Midbrain (tissue), 1 donor: ENCODE data around the gene POMT1.
"Not testable (repeated sequence)": the region's sequence is repeated elsewhere in the genome, so short reads cannot be mapped to it uniquely, and the experiment has no call there.

Source experiments
- DNase-seq: peaks from one replicate; lab custom pipeline; 2025; lab: John Stamatoyannopoulos, UW

Gene POMT1, protein sequence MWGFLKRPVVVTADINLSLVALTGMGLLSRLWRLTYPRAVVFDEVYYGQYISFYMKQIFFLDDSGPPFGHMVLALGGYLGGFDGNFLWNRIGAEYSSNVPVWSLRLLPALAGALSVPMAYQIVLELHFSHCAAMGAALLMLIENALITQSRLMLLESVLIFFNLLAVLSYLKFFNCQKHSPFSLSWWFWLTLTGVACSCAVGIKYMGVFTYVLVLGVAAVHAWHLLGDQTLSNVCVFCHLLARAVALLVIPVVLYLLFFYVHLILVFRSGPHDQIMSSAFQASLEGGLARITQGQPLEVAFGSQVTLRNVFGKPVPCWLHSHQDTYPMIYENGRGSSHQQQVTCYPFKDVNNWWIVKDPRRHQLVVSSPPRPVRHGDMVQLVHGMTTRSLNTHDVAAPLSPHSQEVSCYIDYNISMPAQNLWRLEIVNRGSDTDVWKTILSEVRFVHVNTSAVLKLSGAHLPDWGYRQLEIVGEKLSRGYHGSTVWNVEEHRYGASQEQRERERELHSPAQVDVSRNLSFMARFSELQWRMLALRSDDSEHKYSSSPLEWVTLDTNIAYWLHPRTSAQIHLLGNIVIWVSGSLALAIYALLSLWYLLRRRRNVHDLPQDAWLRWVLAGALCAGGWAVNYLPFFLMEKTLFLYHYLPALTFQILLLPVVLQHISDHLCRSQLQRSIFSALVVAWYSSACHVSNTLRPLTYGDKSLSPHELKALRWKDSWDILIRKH

DNA sequence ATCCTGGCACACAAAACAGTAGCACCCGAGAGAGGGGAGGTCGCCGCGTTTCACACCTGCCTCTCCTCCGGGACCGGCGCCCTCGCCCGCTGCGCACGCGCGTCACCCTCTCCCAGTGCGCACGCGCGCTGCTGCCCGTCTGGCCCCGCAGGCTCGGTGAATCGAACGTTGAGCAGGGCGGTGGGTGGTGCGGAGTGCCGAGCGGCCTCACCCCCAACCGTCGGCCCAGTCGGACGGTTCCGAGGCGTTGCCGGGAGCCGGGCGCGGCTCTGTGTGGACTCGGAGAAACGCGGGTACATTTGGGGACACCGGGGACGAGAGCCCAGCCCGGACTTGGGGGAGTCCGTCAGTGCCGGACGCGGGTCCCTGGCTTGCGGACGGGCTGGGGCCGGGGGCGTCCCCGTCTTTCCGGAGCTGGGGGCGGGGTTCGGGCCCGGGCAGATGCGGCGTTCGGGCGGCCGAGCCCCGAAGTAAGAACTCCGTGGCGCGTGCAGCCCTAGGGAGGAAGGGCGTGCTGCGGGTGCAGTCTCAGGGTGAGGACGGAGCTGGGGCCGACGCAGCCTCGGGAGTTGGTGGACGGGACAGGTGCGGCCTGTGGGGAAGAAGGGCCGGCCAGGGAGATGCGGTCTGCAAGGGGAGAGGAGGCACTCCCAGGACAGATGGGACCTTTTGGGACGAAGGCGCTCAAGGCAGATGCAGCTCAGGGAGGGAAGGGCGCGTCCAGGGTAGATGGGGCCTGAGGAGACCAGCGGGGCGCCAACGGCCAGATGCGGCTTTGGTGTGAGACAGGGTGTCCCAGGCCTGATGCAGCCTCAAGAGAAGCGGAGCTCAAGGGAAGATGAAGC is at the start of gene POMT1:
TSS of gene POMT1 (plus strand) at position 138 of the 845 bp plus-strand sequence. CDS start 1,301 bp downstream, outside the sequence.
- DNase-seq, result peak; percentile 89

DNA sequence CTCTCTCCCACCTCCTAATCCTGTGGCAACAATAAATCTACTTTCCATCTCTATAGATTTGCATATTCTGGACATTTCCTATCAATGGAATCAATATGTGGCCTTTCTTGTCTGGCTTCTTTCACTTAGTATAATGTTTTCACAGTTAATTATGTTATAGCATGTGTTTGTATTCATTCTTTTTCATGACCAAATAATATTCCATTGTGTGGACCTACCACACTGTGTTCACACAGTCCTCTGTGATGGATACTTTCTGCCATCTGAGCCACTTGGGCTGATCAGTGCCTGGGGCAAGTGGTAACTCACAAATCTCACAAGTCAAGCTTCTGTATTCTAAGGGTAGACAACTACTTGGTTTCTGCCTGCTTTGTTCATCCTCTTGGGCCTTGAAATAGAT is 48.7 kb upstream of the POMT1 start:
- no peak for DNase-seq

DNA sequence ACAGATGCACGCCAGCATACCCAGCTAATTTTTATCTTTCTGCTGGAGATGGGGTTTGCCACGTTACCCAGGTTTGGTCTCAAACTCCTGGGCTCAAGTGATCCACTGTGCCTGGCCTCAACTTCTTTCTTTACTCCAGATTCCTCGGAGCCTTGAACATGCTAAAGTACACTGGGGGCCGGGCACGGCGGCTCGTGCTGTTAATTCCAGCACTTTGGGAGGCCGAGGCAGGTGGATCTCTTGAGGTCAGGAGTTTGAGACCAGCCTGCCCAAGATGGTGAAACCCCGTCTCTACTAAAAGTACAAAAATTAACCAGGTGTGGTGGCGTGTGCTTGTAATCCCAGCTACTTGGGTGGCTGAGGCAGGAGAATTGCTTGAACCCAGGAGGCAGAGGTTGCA is 47.1 kb upstream of the POMT1 start:
- not testable (repeated sequence) for DNase-seq

DNA sequence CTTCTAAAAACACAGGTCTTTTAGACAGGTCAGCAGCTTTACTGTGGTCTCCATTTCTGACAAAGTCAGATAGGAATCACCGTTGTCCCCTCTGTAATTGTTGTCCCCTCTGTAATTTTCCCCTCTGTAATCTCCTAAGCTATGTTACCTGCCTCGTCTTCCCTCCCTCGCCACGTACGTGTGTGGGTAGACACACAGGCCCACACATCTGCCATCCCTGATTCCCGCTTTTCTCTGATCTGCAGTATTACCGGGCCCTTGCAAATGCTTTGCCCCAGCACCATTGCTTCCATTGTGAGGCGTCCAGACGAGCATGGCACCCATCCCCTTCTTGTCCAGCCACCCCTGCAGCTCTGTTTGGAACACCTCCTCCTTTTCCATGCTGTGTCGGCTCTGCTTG is 45.0 kb upstream of the POMT1 start:
- no peak for DNase-seq

DNA sequence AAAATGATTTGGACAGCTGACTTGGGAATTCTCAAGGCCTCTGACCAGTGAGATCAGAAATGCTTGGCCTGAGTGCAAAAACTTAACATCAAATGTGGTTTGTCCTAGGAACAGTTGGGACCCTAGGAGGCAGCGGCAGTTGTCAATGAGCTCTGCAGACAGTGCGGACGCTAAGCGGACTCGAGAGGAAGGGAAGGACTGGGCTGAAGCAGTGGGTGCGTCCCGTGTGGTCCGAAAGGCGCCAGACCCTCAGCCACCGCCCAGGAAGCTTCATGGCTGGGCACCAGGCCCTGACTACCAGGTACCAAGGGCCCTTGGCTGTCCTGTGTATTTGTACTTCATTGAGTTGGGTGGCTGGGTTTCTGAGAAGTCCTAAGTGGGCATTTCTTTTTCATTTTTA is 43.7 kb upstream of the POMT1 start:
- no peak for DNase-seq

DNA sequence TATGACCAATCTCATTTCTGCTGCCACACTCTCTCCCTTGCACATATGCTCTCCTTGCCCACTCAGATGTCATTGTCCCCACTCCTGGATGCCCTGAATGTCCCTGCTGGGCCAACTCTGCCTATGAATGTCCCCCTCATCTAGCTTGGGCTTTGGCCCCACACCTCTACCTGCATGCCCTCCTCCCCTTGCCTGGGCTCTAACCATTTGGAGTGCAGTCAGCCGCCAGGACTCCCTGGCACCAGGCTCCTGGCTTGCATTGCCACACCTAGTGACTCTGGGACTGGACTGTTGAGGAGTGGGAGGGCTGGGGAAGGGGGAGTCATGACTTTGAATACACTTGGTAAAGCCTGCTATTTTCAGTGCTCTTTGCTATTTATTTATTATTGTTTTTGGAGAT is 41.6 kb upstream of the POMT1 start:
- no peak for DNase-seq

DNA sequence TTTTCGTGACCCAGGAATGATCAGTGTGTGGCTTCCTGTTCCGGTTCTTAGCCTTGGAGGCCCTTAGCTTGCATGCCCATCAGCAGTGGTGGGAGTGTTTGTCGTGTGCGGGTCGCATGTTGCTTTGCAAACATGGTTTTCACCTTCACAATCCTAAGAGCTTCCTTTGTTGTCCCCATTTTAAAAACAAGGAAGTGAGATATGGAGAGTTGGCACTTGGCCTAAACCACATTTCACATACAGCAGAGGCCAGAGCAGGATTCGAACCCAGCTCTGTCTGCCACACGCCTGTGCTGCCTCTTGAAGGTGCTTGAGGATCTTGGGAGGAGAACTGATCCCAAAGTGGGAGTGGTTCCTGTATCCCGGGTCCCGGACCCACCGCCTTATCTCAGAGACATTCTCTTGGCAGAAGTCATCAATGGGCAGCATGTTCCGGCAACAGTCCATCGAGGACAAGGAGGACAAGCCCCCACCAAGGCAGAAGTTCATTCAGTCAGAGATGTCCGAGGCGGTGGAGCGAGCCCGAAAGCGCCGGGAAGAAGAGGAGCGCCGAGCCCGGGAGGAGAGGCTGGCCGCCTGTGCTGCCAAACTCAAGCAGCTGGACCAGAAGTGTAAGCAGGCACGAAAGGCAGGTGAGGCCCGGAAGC is 38.2 kb upstream of the POMT1 start:
- DNase-seq, result no peak

DNA sequence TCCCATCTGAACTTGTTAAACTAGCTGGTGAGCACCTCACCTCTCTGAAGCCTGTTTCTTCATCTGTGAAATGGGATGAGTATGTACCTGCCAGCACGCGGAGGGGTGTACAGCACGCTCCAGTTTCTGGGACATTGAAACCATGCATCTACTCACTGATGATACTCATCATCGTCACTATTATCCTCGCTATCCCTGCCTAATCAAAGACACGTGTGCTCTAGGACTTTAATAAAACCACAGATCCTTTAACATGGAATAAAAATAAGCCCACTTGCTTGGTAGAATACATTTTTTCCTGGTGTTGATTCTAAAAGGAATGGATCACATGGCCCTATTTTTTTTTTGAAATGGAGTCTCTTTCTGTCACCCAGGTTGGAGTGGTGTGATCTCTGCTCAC is 37.3 kb upstream of the POMT1 start:
- no peak for DNase-seq

DNA sequence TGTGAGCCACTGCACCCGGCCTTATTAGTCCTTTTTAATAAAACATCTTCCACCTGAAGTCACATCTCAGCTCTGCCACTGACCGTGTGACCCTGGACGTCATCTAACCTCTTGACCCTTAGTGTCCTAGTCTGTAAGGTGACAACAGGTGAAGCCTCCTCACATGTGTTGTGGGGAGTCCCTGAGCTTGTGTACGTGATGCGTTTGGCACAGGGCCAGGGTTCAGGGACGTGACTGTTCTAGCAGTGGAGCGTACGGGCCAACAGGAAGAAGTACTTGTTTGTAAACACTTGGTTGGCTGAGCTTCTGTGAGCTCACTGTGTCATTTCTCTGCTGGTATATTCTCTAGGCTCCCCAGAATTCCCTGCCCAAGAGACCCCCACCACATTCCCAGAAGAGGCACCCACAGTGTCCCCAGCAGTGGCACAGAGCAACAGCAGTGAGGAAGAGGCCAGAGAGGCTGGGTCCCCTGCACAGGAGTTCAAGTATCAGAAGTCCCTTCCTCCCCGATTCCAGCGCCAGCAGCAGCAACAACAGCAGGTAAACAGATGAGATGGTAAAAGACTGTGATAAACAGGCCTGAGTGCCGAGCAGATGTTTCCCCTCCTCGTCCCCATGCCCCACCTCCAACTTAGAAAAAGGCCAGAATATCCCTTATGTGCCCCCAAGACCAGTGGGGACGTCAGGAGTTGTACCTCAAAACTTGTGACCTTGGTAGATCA is 35.3 kb upstream of the POMT1 start:
- DNase-seq, result no peak

DNA sequence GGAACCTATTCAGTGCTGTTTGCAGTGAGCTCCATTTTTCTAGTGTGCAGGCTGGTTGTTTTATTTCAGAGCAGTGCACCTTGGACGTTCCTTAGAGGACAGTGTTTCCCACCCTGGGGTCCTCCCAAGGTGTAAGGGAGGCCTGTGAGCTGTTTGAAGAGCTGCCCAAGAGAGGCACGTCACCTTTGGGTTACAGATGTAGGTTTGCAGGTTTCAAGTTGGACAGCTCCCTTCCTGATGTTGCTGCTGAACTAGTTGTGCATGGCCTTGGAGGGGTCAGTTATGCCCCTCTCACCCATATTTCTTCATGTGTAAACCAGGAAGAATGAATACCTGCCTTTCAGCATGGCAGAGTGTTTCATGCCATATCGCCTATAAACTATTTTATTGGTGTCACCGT is 34.7 kb upstream of the POMT1 start:
- DNase-seq, result no peak

DNA sequence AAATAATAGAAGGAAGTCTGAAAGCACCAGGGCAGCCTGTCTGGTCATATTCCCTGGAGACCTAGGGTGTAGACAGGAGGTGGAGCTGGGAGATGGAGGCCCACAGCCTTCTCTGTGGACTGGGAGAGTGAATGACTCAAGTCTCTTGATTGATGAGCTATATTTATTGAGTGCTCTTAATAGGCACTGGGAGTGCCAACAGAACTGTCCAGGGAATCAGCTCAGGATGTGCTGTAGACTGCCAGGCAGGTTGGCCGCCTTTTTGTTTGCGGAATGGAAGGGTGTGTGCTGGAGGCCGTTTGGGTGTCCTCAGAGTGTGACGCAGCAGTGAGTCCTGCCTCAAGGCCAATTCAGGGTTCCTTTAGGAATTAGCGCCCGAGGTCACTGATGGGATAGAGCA is 33.4 kb upstream of the POMT1 start:
- DNase-seq, result no peak

DNA sequence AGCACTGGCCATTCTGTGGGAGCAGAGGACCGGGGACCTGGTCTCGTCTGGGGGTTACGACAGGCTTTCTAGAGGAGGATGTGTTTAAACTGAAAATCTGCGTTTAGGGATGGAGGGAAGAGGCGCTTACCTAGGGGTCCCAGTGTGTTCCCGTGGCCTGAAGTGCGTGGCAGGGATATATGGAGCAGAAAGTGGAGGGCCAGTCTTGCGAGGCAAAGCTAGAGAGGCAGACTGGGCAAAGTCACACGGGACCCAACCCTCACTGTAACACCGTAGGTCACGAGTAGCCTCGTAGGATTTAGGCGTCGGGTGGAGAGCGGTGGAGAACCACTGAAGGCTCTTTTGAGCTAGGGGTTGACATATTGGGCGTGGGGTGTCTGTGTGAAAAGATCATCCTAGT is 32.8 kb upstream of the POMT1 start:
- DNase-seq, result no peak

DNA sequence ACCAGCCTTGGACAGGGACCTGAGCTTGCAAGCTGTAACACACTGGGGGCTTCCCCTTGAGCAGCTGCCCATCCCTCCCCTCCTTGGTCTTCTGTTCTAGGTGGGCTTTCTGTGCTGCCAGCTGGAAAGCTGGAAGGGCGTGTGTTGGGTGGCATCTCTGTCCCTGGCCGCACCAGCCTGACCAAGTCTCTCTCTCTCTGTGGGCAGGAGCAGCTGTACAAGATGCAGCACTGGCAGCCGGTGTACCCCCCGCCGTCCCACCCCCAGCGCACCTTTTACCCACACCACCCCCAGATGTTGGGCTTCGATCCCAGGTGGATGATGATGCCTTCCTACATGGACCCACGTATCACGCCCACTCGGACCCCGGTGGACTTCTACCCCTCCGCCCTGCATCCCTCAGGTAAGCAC is 32.1 kb upstream of the POMT1 start:
- DNase-seq, result no peak

DNA sequence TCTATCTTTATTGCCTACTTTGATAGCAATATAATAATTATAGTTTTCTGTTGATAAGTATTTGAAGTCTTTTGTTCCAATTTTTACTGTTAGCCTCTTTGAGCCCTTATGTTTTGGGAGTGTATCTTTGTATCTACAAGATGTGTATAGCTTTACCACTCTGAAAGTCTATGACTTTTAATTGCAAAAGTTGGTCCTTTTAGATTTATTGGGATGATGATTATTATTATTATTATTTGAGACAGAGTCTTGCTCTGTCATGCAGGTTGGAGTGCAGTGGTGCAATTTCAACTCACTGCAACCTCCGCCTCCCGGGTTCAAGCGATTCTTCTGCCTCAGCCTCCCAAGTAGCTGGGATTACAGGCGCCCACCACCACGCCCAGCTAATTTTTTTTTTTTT is 30.6 kb upstream of the POMT1 start:
- not testable (repeated sequence) for DNase-seq

DNA sequence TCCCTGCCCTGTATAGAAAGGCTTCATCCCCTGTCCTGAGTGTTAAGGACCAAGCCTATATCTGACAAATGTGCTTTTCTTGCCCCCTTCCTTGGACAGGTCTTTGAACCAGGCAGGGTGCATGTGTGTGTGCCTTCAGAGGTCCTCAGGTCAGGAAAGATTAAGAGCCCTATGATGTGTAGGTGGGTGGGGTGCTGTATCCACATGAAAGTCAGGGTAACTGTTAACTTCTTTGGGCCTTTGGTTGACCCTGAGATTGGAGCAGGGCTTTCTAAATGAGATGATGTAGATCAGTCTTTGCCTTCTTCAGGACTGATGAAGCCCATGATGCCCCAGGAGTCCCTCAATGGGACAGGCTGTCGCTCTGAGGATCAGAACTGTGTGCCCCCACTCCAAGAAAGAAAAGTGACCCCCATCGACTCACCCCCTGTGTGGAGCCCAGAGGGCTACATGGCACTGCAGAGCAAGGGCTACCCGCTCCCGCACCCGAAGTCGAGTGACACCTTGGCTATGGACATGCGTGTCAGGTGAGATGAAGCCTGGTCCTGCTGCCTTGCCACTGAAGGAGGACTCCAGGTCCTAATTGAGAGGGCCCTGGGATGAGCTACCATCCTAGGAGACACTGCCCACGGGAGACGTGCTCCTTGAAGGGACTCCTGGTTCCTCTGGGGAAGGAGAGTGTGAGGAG is 29.4 kb upstream of the POMT1 start:
- no peak for DNase-seq

DNA sequence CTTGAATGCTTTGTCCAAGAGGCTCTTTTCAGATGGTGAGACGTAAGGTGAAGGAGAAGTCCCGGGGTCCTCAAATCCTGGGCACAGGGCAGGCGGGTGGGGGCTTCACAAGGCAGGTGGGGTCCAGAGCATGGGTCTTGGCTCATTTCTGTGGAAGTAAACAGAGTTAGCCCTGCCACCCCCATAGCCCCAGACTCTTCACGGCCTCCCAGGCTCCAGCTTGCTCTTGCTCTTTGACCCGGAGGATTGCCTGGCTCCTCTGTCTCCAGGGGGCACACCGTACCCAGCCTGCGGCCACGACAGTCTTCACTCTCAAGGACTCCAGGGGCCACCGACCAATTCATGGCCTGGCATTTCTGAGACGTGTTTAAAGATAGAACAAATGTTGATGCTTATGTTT is 28.8 kb upstream of the POMT1 start:
- DNase-seq, result no peak

DNA sequence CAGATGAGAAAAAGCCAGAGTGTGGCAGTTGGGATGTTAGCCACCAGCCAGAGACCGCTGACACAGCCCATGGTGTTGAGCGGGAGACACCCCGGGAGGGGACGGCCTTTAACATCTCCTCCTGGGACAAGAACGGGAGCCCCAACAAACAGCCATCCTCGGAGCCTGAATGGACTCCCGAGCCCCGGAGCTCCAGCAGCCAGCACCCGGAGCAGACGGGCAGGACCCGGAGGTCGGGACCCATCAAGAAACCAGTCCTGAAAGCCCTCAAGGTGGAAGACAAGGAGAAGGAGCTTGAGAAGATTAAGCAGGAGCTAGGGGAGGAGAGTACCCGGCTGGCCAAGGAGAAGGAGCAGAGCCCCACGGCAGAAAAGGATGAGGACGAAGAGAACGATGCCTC is 28.0 kb upstream of the POMT1 start:
- DNase-seq, result no peak

DNA sequence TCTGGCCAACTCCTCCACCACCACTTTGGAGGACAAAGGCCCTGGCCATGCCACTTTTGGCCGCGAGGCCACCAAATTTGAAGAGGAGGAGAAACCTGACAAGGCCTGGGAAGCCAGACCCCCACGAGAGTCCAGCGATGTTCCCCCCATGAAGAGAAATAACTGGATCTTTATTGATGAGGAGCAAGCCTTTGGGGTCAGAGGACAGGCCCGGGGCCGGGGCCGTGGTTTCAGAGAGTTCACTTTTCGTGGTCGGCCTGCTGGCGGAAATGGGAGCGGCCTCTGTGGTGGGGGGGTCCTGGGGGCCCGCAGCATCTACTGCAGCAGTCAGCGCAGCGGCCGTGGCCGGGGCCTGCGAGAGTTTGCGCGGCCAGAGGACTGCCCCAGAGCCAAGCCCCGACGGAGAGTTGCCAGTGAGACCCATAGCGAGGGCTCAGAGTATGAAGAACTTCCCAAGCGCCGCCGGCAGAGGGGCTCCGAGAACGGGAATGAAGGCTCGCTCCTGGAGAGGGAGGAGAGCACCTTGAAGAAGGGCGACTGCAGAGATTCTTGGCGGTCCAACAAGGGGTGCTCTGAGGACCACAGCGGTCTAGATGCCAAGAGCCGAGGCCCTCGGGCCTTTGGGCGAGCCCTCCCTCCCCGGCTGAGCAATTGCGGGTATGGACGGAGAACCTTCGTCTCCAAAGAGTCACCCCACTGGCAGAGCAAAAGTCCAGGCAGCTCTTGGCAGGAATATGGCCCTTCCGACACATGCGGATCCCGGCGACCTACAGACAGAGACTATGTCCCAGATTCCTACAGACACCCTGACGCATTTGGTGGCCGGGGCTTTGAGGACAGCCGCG is 27.4 kb upstream of the POMT1 start:
- DNase-seq, result peak; percentile 44

DNA sequence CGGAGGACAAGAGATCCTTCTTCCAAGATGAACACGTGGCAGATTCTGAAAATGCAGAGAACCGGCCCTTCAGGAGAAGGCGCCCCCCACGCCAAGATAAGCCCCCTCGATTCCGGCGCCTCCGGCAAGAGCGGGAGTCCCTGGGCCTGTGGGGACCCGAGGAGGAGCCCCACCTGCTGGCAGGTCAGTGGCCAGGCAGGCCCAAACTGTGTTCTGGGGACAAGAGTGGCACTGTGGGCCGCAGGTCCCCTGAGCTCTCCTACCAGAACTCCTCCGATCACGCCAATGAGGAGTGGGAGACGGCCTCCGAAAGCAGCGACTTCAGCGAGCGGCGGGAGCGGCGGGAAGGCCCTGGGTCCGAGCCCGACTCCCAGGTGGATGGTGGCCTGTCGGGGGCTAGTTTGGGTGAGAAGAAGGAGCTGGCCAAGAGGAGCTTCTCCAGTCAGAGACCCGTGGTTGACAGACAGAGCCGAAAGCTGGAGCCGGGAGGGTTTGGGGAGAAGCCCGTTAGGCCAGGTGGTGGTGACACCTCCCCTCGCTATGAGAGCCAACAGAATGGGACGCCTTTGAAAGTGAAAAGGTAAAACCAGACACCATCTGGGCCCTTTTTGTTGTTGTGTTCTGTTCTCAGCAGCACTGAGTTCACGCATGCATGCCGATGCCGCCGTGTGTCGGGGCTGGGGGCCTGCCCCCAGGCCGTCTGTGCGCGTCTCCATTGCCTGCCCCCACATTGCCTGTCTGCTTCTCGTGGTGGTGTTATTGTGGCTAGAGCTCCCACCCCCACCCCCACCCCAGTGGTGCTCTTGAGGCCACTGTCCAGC is 26.6 kb upstream of the POMT1 start:
- no peak for DNase-seq
